Right lung (tissue), 5 donors: Measurements from ENCODE around the gene SEPTIN2. TPM values are rescaled to one million over a fixed set of nuclear protein-coding genes. Genes with fewer than 3 reads are reported as not detected.
"Not testable (repeated sequence)": the region's sequence is repeated elsewhere in the genome, so short reads cannot be mapped to it uniquely, and the experiment has no call there.

ENCODE experiments used
- DNase-seq, 2 donors: peaks; one replicate each; pipeline ENCODE4 v3.0.0-alpha.2; 2013
- polyA plus RNA-seq, 5 donors: library from polyadenylated mRNA; unstranded; fragments of 120-200 nt; gene quantifications; one replicate each; pipeline versions ENCODE4 v1.2.1 to v1.2.3, GENCODE V29; 2013; ENCODE audit warnings: inconsistent platforms in 1 of 5, low replicate concordance in 1 of 5; ENCODE audit not compliant: insufficient read length in 5 of 5, insufficient read depth in 1 of 5

Gene SEPTIN2
- polyA plus RNA-seq, 5 donors, result 464 to 647 (median 546) TPM

DNA sequence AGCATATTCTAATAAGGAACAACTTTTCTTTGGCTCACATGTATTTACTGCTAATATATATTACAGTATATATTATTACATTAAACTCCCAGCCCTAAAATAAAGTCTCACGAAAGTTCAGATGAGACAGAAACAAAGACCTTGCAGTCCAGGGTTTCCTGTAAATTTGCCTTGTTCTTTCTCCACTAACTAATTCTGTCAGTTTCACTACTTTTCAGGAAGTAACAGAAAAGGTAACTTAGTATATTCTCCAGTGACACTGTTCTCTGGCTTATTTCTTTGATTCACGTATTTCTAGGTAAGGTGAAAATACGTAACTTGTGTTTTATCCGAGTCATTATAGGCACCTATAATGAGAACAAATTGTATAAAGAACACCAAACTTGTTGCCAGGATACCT is 35.4 kb upstream of the SEPTIN2 start:
- DNase-seq, result no peak

DNA sequence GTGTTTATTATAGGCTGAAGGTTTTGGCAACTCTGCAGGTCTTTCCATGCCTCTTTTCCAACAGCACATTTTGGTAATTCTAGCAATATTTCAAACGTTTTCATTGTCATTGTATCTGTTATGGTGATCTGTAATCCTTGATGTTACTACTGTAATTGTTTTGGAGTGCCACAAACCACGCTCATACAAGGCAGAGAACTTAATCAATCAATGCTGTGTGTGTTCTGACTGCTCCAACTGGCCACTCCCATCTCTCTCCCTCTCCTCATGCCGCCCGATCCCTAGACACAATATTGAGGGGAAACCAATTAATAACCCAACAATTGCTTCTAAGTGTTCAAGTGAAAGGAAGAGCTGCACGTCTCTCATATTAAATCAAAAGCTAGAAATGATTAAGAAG is 33.2 kb upstream of the SEPTIN2 start:
- no peak for DNase-seq

DNA sequence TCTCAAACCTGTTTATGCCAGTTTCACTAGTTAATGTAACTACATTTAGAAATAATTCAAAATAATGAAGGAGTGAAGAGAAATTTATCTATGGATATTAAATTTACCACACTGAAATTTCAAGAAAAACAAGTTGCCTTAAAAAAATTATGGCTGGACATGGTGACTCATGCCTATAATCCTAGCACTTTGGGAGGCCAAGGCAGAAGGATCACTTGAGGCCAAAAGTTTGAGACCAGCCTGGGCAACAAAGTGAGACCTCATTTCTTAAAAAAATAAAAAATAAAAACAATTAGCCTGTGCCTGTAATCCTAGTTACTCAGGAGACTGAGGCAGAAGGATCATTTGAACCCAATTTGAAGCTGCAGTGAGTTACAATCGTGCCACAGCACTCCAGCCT is 30.1 kb upstream of the SEPTIN2 start:
- no peak for DNase-seq

DNA sequence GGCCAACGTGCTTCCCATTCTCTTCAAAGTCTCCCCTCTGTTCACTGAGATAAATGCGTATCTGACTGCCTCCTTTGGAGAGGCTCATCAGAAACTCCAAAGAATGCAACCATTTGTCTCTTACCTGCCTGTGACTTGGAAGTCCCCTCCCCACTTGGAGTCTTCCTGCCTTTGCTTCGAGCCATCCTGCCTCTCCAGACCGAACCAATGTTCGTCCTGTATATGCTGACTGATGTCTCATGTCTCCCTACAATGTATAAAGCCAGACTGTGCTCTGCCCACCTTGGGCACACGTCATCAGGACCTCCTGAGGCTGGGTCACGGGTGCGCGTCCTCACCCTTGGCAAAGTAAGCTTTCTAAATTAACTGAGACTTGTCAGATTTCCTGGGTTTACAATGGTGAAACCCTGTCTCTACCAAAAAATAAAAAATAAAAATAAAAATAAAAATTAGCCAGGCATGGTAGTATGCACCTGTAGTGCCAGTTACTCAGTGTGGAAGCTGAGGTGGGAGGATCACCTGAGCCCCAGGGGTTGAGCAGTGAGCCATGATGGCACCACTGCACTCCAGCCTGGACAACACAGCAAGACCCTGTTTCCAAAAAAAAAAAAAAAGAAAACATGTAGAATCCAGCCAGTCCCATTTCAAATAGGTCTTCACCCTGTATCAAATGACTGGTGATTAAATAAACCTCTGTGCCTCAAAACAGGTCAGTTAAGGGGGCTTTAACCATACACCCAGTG is 29.2 kb upstream of the SEPTIN2 start:
- no peak for DNase-seq

DNA sequence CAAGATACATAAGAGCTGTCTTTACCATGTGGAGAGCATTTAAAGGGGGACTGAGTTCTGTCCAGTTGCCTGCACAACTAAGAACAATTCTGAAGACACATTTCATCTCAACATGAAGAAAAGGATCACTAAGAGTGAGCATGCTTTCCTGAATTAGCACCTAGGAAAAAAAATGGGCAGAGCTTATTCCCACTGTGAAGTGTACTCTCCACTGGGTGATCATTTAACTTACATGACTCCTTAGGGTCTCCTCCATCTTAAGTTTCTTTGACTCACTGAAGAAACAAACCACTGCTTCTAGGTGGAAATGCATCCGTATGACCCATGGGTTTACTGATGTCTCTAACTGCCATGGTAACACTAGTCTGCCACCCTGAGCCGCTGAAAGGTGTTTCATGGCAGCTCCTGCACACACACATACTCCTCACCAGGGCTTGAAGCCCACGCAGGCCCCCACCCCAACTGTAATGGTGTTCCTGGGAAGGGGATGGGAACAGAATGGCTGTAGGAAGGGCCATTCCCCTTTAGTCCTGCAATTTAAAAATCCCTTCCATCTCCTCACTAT is 27.3 kb upstream of the SEPTIN2 start:
- DNase-seq, result no peak

DNA sequence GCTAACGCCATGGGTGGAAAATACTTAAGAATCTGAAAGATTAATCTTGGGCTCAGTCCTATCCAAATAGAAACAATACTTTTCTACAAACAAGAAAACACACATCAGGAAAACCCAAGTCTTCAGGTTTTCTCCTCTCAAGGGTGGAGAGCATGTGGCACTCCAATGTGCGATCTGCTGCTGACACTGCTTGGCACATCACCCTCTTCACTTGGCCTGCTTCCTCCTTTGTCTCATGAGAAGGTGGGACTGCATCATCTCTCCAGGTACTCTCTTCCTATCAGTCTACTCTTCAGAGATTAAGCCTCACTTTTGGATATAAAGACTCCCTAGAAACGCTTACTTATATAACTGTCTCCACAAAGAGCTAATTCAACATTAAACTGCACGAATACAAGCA is 26.7 kb upstream of the SEPTIN2 start:
- no peak for DNase-seq

DNA sequence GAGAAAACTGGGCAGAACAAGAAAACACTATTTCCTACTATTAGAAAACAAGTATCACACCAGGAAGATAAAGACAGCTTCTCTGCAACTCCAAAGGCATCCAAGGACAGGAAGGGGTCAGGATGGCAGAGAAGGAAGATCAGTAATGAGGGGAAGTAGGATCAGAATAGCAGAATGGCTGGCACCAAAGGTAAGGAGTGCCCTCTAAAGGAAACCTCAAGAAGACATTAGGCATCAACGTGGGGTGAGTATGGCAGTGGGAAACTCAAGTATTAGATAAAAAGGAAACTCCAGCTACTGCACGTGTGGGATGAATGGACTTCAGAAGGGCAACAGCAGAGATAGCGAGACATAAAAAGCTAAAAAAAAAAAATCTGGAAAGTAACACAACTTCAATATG is 26.1 kb upstream of the SEPTIN2 start:
- no peak for DNase-seq

DNA sequence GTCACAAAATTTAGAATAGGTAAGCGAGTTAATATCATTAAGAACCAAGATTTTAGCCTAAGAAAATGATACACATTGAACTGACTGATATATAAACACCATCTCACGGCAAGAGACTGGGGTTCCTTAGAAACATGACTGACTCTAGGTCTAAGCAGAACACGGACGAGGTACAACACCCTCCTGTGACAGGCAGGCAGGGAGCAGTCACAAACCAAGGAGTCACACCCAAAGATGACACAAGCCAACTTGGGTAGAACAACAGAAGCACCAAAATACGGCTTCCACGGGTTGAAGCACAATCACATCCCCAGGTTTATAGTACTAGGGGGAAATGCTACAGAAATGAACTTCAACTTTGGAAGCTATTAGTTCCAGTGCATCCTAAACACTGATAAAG is 24.6 kb upstream of the SEPTIN2 start:
- DNase-seq, result no peak

DNA sequence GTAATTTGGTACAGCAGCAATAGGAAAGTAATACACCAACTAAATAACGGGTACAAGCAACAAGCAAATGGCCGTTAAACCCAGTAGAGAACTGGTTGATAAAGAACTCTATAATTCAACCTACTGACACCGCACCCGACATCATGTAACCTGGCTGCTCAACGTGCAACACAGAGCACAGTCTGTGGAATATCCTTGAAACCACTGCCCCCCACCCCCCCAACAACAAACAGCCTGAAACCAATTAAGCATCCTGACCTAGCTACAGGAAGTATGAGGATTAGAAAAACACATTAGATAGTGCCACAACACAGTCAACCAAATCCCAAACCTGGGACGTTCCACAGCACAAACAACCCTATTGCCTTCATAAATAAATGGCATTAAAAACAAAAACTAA is 23.7 kb upstream of the SEPTIN2 start:
- no peak for DNase-seq

DNA sequence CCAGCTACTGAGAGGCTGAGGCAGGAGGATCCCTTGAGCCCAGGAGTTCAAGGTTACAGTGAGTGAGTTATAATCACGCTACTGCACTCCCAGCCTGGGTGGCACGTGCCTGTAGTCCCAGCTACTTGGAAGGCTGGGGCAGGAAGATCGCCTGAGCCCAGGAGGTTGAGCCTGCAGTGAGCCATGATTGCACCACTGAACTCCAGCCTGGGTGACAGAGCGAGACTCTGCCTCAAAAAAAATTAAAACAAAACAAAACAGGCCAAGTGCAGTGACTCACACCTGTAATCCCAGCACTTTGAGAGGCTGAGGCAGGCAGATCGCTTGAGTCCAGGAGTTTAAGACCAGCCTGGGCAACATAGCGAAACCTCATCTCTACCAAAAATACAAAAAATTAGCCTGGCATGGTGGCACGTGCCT is 22.3 kb upstream of the SEPTIN2 start:
- not testable (repeated sequence) for DNase-seq

DNA sequence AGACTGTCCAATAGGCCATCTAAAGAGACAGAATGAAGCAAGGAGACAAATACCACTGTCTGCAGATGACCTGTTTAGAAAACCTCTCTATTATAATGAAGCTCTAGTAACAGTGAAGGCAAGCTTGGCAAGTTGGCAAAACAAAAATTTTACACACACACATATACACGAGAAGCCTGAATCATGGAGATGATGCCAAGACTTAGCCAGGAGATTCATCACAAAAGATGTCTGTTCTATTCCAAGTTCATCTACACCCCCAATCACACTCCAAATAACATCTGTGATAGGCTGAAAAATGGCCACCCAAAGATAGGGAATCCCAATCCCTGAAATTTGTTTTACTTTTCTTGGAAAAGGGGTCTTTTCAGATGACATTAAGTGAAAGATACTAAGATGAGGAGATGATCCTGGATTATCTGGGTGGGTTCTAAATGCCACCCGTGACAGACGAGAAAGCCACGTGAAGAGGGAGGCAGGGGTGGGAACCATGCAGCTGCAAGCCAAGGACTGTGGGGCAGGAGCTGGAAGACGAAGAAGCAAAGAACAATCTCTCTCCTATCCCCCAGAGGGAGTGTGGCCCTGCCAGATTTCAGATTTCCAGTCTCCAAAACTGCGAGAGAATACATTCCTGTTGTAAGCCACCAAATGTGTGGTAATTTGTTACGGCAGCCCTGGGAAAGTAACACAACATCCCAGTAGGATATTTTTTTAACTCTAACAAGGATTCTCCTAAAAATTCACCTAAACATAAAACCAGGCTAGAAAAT is 20.2 kb upstream of the SEPTIN2 start:
- DNase-seq, result no peak

DNA sequence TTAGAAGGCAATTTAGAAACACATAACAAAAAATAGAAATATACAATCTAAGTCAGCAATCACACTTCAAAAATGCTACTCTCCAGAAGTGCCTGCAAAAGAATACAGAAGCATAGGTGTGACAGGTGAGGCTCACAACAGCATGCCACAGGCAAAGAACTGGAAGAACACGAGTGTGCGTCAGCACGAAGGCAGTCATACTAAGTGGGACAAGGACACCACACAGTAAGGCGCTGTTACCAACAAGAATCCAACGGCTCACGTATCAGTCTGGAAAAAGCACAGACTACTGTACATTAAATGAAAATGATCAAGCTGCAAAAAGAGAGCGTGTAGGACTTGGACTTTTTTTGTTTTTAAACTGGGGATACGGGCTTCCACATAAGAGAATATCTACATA is 19.0 kb upstream of the SEPTIN2 start:
- DNase-seq, result no peak

DNA sequence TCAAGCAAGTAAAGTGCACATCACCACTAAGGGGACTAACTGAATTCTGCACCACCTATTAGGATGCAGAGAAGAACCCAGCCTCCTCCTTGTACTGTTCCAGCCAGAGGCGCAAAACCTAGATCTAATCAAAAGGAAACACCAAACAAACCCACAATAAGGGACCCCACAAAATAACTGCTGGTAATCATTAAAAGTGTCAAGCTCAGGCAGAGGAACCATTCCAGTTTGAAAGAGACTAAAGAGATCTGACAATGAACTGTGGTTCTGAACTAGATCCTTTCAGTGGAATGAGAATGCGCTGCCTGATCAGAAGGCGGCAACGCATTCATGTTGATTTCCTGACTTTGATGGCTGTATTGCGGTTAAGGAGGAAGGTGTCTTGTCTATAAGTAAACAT is 17.1 kb upstream of the SEPTIN2 start:
- no peak for DNase-seq

DNA sequence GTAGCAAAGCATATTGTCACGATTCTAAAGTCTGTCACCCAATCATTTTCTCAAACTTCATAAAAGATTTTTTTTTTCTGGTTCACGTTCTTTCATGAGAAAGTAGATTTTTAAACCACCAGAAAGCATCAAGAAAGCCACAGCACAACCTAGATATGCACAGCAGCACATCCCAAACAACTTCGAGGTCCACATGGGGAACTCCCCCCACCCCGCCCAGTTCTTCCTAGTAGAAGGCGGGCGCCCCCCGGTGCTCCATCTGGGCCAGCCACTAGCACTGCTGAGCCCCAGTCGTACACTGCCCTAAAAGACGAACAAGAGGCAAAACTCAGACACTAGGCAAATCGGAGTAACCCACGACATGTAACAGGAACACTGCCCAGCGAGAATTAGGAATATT is 15.7 kb upstream of the SEPTIN2 start:
- DNase-seq, result no peak

DNA sequence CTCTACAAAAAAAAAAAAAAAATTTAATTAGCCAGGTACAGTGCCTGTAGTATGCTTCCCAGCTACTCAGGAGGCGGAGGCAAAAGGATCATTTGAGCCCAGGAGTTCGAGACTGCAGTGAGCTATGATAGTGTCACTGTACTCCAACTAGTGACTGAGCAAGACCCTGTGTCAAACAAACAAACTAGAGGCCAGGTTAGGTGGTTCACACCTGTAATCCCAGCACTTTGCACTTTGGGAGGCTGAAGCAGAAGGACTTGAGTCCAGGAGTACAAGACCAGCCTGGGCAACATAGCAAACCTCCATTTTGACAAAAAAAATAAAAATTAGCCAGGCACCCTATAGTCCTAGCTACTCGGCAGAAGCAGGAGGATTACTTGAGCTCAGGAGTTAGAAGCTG is 13.6 kb upstream of the SEPTIN2 start:
- DNase-seq, result no peak

DNA sequence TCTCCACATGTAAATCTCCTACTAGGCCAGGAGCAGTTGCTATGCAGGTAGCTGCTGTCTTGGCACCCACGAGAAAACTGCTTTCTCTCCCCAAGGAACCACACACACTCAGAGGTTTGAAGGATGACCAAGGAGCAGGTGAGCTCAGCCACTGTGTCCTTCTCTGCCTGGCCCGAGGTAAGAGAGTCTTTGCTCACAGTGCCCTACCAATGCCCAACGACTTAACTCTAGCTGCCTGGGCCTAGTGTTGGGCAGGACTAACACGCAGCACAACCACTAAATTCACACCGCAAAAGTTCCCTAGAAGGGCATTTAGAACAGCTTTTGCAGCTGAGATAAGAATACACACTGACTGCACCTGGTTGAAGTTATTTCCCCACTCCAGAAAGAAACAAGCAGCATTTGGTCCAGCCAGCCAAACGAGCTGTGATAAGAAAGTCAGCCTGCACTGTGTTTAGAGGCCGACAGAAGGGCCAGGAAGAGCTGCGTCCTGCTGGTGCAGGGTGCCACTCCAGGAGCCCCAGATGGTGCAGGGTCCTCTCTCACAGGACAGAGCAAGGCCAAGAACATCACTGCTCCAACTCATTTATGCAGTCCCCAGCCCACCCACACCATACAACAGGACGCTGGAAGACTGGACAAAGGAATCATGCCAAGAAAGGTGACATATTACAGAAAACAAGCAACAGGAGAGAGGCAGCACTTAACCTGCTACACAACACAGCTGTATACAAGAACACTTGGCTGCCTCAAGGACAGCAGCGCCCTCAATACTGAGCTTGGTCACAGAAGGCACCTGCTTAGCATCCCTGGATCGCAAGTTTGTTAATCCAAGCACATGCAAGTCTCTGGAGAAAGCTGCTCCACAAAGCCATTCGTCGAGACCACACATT is 12.7 kb upstream of the SEPTIN2 start:
- no peak for DNase-seq

DNA sequence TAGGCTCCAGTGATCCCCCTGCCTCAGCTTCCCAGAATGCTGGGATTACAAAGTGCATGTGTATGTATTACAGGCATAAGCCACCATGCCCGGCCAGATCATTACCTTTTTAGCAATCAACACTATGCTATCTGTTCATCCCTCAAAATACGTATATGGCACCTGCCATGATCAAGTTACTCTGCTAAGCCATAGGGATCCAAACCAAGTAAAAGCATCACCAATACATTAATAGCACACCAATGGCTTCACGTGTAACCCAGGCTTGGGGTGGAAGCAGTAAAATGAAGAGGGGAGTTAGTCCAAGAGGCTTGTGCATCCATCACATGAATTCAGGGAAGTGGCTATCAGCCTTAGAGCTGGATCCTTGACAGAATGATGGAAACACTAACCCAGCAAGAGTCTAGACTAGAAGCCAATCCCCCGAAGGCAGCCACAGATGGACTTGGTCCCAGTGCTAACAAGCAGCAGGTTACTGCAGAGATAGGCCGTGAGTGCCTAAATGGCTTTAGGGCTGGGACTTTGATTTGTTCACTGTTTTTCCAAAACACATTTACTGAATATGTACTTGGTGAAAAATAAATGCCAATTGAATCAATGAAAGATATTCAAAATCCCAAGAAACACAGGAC is 11.6 kb upstream of the SEPTIN2 start:
- DNase-seq, result no peak

DNA sequence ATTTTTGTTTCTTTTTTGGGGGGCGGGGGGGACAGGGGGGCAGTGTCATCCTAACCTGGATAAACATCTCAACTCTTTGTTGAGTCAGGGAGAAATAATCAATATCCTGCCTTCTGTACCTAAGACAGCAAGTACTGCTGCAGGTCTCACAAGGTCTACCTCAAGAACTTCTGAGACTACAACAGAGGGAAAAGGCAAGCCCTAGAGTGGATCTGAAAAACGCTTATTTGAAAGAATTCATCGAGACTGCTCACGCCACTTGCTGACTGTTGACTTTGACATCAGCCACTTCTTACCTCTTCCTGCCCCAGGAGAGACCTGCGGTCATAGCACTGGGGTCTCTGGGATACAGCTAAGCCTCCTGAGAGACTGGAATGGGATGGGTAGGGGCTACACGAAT is 8.7 kb upstream of the SEPTIN2 start:
- DNase-seq, result no peak

DNA sequence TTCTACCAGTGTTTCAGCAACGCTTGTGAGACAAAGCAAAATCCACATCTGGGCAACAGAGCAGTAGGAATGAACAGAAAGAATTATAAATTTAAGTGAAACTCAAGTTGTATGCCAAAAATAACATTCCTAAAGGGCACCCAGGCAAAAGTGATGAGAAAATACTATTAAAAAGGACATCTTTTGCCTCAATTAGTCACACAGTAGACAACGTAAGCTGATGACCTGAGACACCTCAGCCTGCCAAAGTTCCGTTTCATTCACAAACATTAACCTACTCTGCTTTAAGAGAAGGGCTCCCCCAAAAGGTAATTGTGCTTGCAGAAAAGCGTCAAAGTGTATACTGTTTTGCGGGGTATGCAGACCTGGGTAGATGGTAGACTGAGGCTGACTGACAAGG is 7.5 kb upstream of the SEPTIN2 start:
- no peak for DNase-seq

DNA sequence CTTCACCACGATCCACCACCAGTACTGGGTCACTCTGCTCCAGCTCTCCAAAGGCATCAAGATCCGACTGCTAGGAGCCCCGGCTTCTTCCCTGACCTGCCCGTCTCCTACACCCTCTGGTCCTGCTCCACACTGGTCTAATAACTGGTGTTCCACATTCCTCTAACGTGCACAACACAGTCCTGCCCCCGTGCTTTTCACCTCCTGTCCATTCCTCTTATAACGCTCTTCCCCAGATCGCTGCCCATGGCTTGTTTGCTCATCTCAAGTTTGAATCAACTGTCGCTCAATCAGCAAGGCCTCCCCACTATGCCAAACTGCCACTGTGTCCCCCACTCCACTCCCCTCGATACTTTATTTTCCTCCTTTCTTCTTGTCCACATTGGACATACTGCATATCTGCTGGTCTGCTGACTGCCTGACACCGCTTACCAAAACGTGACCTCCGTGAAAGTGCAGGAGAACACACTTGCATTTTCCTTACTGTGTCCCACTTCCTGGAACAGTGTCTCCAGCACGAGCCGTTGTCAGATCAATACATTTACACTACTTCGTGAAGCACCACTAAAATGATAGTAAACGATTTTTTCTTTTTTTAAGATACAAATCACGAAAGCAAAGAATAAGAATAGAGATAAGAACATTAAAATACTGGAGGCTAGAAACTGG is 6.8 kb upstream of the SEPTIN2 start:
- no peak for DNase-seq

DNA sequence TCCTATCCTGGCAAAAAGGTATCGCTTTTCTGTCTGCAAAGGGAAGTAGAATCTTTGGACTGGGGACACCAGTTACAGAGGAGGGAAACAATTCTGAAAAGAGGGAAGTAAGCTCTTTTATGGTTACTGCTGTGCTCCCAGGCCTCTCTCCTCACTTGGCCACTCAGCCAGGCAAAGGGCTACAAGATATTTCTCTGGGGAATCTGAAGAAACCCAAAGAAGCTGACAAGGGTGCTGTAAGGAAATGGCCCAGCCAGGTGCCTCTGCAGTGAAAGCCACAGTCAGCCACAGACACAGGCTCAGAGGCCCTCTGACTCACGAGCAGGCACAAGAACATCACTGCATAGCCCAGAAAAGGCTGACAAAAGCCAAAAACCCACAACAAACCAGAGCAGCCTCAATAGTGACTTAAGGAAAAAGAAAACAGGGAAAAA is 6.0 kb upstream of the SEPTIN2 start:
- no peak for DNase-seq
